H9 (cell line): ENCODE results near the gene YTHDC1. TPM values are rescaled to one million over a fixed set of nuclear protein-coding genes. Genes with fewer than 3 reads are reported as not detected.

Experiments used
- DNase-seq: peaks from one replicate; pipeline ENCODE4 v3.0.0-alpha.2; 2017
- H2AFZ ChIP-seq: one replicate; pipeline ENCODE4 v1.6.1; 2013; ENCODE audit warnings: mild to moderate bottlenecking, low read length, control low read depth, moderate library complexity
- H2AK5ac ChIP-seq: 2 replicates; pipeline ENCODE4 v1.6.1; 2013; ENCODE audit warnings: low read length, control low read depth, mixed read lengths; ENCODE audit not compliant: insufficient read length
- H2BK120ac ChIP-seq: one replicate; pipeline ENCODE4 v1.6.1; 2013; ENCODE audit warnings: low read depth, mild to moderate bottlenecking, low read length, control low read depth, inconsistent platforms; ENCODE audit not compliant: poor library complexity, severe bottlenecking
- H2BK12ac ChIP-seq: 2 replicates; pipeline ENCODE4 v1.6.1; 2013; ENCODE audit warnings: low read length, control low read depth, mixed read lengths, low read depth; ENCODE audit not compliant: insufficient read length
- H2BK15ac ChIP-seq: 2 replicates; pipeline ENCODE4 v1.6.1; 2013; ENCODE audit warnings: low read depth, low read length, control low read depth
- H2BK20ac ChIP-seq: one replicate; pipeline ENCODE4 v1.6.1; 2013; ENCODE audit warnings: low read depth, mild to moderate bottlenecking, low read length, control low read depth, inconsistent platforms; ENCODE audit not compliant: poor library complexity, severe bottlenecking
- H2BK5ac ChIP-seq: 2 replicates; pipeline ENCODE4 v1.6.1; 2013; ENCODE audit warnings: low read length, control low read depth, mixed read lengths; ENCODE audit not compliant: insufficient read length
- H3K14ac ChIP-seq: 2 replicates; pipeline ENCODE4 v1.6.1; 2013; ENCODE audit warnings: low read length, control low read depth; ENCODE audit not compliant: insufficient read depth
- H3K18ac ChIP-seq: 2 replicates; pipeline ENCODE4 v1.6.1; 2013; ENCODE audit warnings: low read depth, mild to moderate bottlenecking, mixed read lengths, low read length, control low read depth; ENCODE audit not compliant: insufficient read length
- H3K23ac ChIP-seq: 2 replicates; pipeline ENCODE4 v1.6.1; 2013; ENCODE audit warnings: low read length, control low read depth, mixed read lengths, low read depth; ENCODE audit not compliant: insufficient read length
- H3K23me2 ChIP-seq: 2 replicates; pipeline ENCODE4 v1.6.1; 2013; ENCODE audit warnings: low read depth, mild to moderate bottlenecking, mixed read lengths, low read length, control low read depth; ENCODE audit not compliant: insufficient read length, poor library complexity, severe bottlenecking
- H3K27ac ChIP-seq: 2 replicates; pipeline ENCODE4 v1.5.1; 2013; ENCODE audit warnings: low read length, control low read depth, mixed read lengths, low read depth; ENCODE audit not compliant: insufficient read length
- H3K27me3 ChIP-seq: 2 replicates; pipeline ENCODE4 v1.6.1; 2013; ENCODE audit warnings: low read length, control low read depth, inconsistent platforms; ENCODE audit not compliant: insufficient read depth
- H3K4ac ChIP-seq: 2 replicates; pipeline ENCODE4 v1.6.1; 2013; ENCODE audit warnings: low read depth, mild to moderate bottlenecking, control low read depth, inconsistent platforms, low read length, moderate library complexity
- H3K4me1 ChIP-seq: 2 replicates; pipeline ENCODE4 v1.6.1; 2013; ENCODE audit warnings: low read length, control low read depth, inconsistent platforms; ENCODE audit not compliant: insufficient read depth
- H3K4me2 ChIP-seq: 2 replicates; pipeline ENCODE4 v1.6.1; 2013; ENCODE audit warnings: low read length, control low read depth, mixed read lengths; ENCODE audit not compliant: insufficient read length, insufficient read depth
- H3K56ac ChIP-seq: 2 replicates; pipeline ENCODE4 v1.6.1; 2013; ENCODE audit warnings: low read depth, mild to moderate bottlenecking, mixed read lengths, low read length, control low read depth; ENCODE audit not compliant: insufficient read length
- H3K79me1 ChIP-seq: 2 replicates; pipeline ENCODE4 v1.6.1; 2013; ENCODE audit warnings: low read depth, mild to moderate bottlenecking, moderate library complexity, low read length, control low read depth, inconsistent platforms; ENCODE audit not compliant: insufficient read depth, poor library complexity, severe bottlenecking
- H3K79me2 ChIP-seq: 2 replicates; pipeline ENCODE4 v1.6.1; 2013; ENCODE audit warnings: low read length, control low read depth, inconsistent platforms; ENCODE audit not compliant: insufficient read depth
- H3K9ac ChIP-seq: 2 replicates; pipeline ENCODE4 v1.6.1; 2013; ENCODE audit warnings: low read length, control low read depth, mixed read lengths; ENCODE audit not compliant: insufficient read length; ENCODE audit errors: extremely low read depth
- H3K9me3 ChIP-seq: one replicate; pipeline ENCODE4 v1.6.1; 2013; ENCODE audit warnings: low read depth, low read length, inconsistent platforms; ENCODE audit not compliant: control insufficient read depth
- H3T11ph ChIP-seq: one replicate; pipeline ENCODE4 v1.6.1; 2013; ENCODE audit warnings: mild to moderate bottlenecking, low read length, control low read depth, inconsistent platforms
- H4K20me1 ChIP-seq: one replicate; pipeline ENCODE4 v1.6.1; 2013; ENCODE audit not compliant: control insufficient read depth, insufficient read length, insufficient read depth
- H4K5ac ChIP-seq: 2 replicates; pipeline ENCODE4 v1.6.1; 2013; ENCODE audit warnings: low read depth, mild to moderate bottlenecking, mixed read lengths, low read length, control low read depth; ENCODE audit not compliant: insufficient read length
- H4K8ac ChIP-seq: replicated peaks from 2 replicates; pipeline ENCODE4 v1.6.1; 2013; ENCODE audit warnings: low read length, control low read depth, mixed read lengths, low read depth; ENCODE audit not compliant: insufficient read length
- H4K91ac ChIP-seq: 2 replicates; pipeline ENCODE4 v1.6.1; 2013; ENCODE audit warnings: low read depth, mild to moderate bottlenecking, moderate library complexity, mixed read lengths, low read length, control low read depth; ENCODE audit not compliant: insufficient read length
- H3K27ac Mint-ChIP-seq, 3 experiments: 2 replicates in 2 of 3; 3 replicates in 1 of 3; pipeline ENCODE4 v1.8.0; 2020 to 2021; ENCODE audit warnings: mixed read lengths in 3 of 3, mild to moderate bottlenecking in 1 of 3, moderate library complexity in 1 of 3
- H3K27me3 Mint-ChIP-seq: 2 replicates; pipeline ENCODE4 v1.8.0; 2021; ENCODE audit warnings: low read depth, mild to moderate bottlenecking, moderate library complexity, mixed read lengths
- H3K36me3 Mint-ChIP-seq, 3 experiments: 2 replicates in 2 of 3; 3 replicates in 1 of 3; pipeline ENCODE4 v1.8.0; 2020 to 2021; ENCODE audit warnings: low read depth in 3 of 3, mixed read lengths in 3 of 3; ENCODE audit not compliant: insufficient read depth in 1 of 3
- H3K4me1 Mint-ChIP-seq, 2 experiments: 2 replicates each; pipeline ENCODE4 v1.8.0; 2020; ENCODE audit warnings: mixed read lengths in 2 of 2
- H3K4me3 Mint-ChIP-seq, 2 experiments: 2 replicates in 1 of 2; 3 replicates in 1 of 2; pipeline ENCODE4 v1.8.0; 2020 to 2021; ENCODE audit warnings: mild to moderate bottlenecking in 2 of 2, mixed read lengths in 2 of 2, moderate library complexity in 1 of 2
- H3K9me3 Mint-ChIP-seq, 2 experiments: 2 replicates in 1 of 2; 3 replicates in 1 of 2; pipeline ENCODE4 v1.8.0; 2020; ENCODE audit warnings: mild to moderate bottlenecking in 2 of 2, mixed read lengths in 2 of 2, moderate library complexity in 1 of 2
- WGBS: extraction: QIAGEN DNeasy Blood & Tissue Kit; methylation state at CpG from one replicate; pipeline ENCODE4 v1.1.7; 2013; ENCODE audit warnings: missing lambda C conversion rate, low lambda C conversion rate, mixed read lengths; ENCODE audit not compliant: insufficient read length; ENCODE audit errors: extremely low coverage; 5-methylcytosine and 5-hydroxymethylcytosine counted together
- total RNA-seq: library from RNA; stranded (reverse); gene quantifications from 2 replicates; pipeline ENCODE4 v1.2.1, GENCODE V29; 2021
- TF ChIP-seq, protein P1 (sequence below): fragments of 200-600 bp; sonication (generic); conservative IDR thresholded peaks from 3 replicates; pipeline ENCODE4 v1.8.0; 2021; ENCODE audit warnings: antibody characterized with exemption, mild to moderate bottlenecking

YTHDC1 gene
- total RNA-seq, 1 experiment from 2014 or later = 158 TPM

DNA sequence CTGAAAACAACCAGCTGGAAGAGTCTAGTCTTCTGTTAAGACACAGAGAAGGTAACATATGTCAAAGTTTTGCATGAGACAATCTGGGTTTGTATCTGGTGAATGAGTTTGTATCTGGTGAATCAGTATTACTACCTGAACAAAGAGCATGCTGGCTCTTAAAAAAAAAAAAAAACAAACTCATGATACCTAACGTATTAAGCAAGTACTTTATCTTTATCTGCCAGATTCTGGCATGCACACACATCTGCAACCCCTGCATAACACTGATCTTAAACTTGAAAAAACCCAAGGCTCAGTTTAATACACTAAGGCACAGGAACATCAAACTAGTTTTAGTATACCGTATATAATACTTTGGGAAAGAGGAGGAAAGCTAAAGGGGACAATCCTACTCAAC is 5.8 kb downstream of the YTHDC1 start:
- Histone ChIP-seq H3K56ac (no peak overlapping the region), H2BK15ac (no peak overlapping the region), H3K79me1 (no peaks in the 10 kb centered on the region), H2AK5ac (no peak overlapping the region), H3K9me3 (no peaks in the 10 kb centered on the region), H3K79me2 (peaks cover 64% of the 10 kb centered on the region), H2BK120ac (no peak overlapping the region), H3K23ac (no peak overlapping the region), H3K4me2 (no peak overlapping the region), H3K4me1 (no peaks in the 10 kb centered on the region; the same call in 1 of the 2 replicates), H3K27me3 (no peaks in the 10 kb centered on the region), H4K91ac (no peak overlapping the region), H3T11ph (no peak overlapping the region), H2BK12ac (no peak overlapping the region), H3K18ac (no peak overlapping the region), H3K14ac (no peak overlapping the region), H3K23me2 (peaks cover 3% of the 10 kb centered on the region), H2BK20ac (no peak overlapping the region), H4K5ac (no peak overlapping the region), H3K4ac (no peak overlapping the region), H3K9ac (no peak overlapping the region), H2AFZ (no peak overlapping the region), H4K8ac (no peak overlapping the region), H2BK5ac (no peak overlapping the region), H4K20me1 (no peaks in the 10 kb centered on the region), H3K27ac (peak overlapping the region; percentile 46)
- Mint-ChIP-seq H3K4me3 (no peak overlapping the region), H3K27me3 (no peaks in the 10 kb centered on the region), H3K27ac (0 out of 7 replicates have a peak overlapping the region, but pooled peaks of 1 of the 3 experiments have one; percentile 69), H3K36me3 (peaks cover 8 to 26% (median 14%) of the 10 kb centered on the region in 3 experiments), H3K9me3 (no peaks in the 10 kb centered on the region), H3K4me1 (peaks cover 50 to 62% of the 10 kb centered on the region in 2 experiments)
- WGBS = no CpG with 5 or more reads among the region's 2 CpGs
- no peak for DNase-seq
- TF ChIP-seq, protein P1, sequence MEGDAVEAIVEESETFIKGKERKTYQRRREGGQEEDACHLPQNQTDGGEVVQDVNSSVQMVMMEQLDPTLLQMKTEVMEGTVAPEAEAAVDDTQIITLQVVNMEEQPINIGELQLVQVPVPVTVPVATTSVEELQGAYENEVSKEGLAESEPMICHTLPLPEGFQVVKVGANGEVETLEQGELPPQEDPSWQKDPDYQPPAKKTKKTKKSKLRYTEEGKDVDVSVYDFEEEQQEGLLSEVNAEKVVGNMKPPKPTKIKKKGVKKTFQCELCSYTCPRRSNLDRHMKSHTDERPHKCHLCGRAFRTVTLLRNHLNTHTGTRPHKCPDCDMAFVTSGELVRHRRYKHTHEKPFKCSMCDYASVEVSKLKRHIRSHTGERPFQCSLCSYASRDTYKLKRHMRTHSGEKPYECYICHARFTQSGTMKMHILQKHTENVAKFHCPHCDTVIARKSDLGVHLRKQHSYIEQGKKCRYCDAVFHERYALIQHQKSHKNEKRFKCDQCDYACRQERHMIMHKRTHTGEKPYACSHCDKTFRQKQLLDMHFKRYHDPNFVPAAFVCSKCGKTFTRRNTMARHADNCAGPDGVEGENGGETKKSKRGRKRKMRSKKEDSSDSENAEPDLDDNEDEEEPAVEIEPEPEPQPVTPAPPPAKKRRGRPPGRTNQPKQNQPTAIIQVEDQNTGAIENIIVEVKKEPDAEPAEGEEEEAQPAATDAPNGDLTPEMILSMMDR = no peak
